Activated naive CD4-positive, alpha-beta T cell treated with anti-CD3 and anti-CD28 coated beads, Interleukin-2, amount 50 U/mL, for 16 hours (primary cell): Measurements from ENCODE around the gene MMP7.

Experiments
- DNase-seq: peaks from one replicate; pipeline ENCODE4 v3.0.0-alpha.2; 2020

The MMP7 gene

GRCh38 chr11:102491969-102492368 is 38.6 kb downstream of the MMP7 start:
- no peak for DNase-seq

GRCh38 chr11:102489186-102490145 is 41.1 kb downstream of the MMP7 start:
- no peak for DNase-seq

- no peak for DNase-seq
These were observed 42.3 kb downstream of the MMP7 start for GRCh38 chr11:102488208-102488607.

GRCh38 chr11:102487214-102487613 is 43.3 kb downstream of the MMP7 start:
- DNase-seq = no peak

GRCh38 chr11:102486584-102486983 is 44.0 kb downstream of the MMP7 start:
- DNase-seq = no peak

- DNase-seq = no peak
These were observed 45.3 kb downstream of the MMP7 start for GRCh38 chr11:102485095-102485722.

GRCh38 chr11:102482433-102482832 is 48.1 kb downstream of the MMP7 start:
- no peak for DNase-seq

- no peak for DNase-seq
These were observed 50.8 kb downstream of the MMP7 start for GRCh38 chr11:102479733-102480132.

- DNase-seq = no peak
These were observed 51.8 kb downstream of the MMP7 start for GRCh38 chr11:102478673-102479299.

- DNase-seq = no peak
These were observed 53.7 kb downstream of the MMP7 start for GRCh38 chr11:102476812-102477211.

- DNase-seq = no peak
These were observed 54.5 kb downstream of the MMP7 start for GRCh38 chr11:102476069-102476468.

GRCh38 chr11:102473543-102473942 is 57.0 kb downstream of the MMP7 start:
- no peak for DNase-seq

- no peak for DNase-seq
These were observed 58.4 kb downstream of the MMP7 start for GRCh38 chr11:102472127-102472526.

- no peak for DNase-seq
These were observed 59.1 kb downstream of the MMP7 start for GRCh38 chr11:102471474-102471873.
